Vagina (tissue), 2 donors: ENCODE data around the gene ZNF282. TPM values are rescaled to one million over a fixed set of nuclear protein-coding genes. Genes with fewer than 3 reads are reported as not detected.

Experiments
- DNase-seq, 2 donors: peaks; one replicate each; pipeline ENCODE4 v3.0.0-alpha.2; 2017; ENCODE audit errors: extremely low spot score in 2 of 2
- H3K27ac ChIP-seq: fragments of 200-600 bp; sonication (generic); one replicate; pipeline ENCODE4 v1.5.1; 2019
- H3K27me3 ChIP-seq: fragments of 200-600 bp; sonication (generic); one replicate; pipeline ENCODE4 v1.5.1; 2019
- H3K36me3 ChIP-seq, 2 donors: fragments of 200-600 bp; sonication (generic); one replicate each; pipeline ENCODE4 v1.5.1; 2017 to 2019
- H3K4me1 ChIP-seq: fragments of 200-600 bp; sonication (generic); one replicate; pipeline ENCODE4 v1.5.1; 2019
- H3K4me3 ChIP-seq, 2 donors: fragments of 200-600 bp; sonication (generic); 1 replicate in 1 of 2; 2 replicates in 1 of 2; pipeline ENCODE4 v1.5.1; 2016 to 2019
- H3K9me3 ChIP-seq: fragments of 200-600 bp; sonication (generic); one replicate; pipeline ENCODE4 v1.5.1; 2019
- CTCF ChIP-seq, 3 experiments: fragments of 450-650 bp in 2 of 3; fragments of 200-600 bp in 1 of 3; sonication (generic) in 1 of 3; IDR thresholded peaks; one replicate each; pipeline ENCODE4 v1.5.1; 2017 to 2019; ENCODE audit warnings: antibody characterized with exemption in 3 of 3, mild to moderate bottlenecking in 2 of 3, moderate library complexity in 2 of 3
- POLR2A ChIP-seq, 2 donors: fragments of 450-650 bp; IDR thresholded peaks; one replicate each; pipeline ENCODE4 v1.6.1; 2017; ENCODE audit warnings: antibody characterized with exemption in 2 of 2, mild to moderate bottlenecking in 2 of 2, moderate library complexity in 2 of 2
- POLR2AphosphoS5 ChIP-seq, 2 donors: sonication (generic); formaldehyde crosslinking; IDR thresholded peaks; one replicate each; pipeline ENCODE4 v1.9.0; 2017; ENCODE audit warnings: antibody characterized with exemption in 2 of 2, mild to moderate bottlenecking in 2 of 2, low read depth in 1 of 2; ENCODE audit not compliant: insufficient read depth in 1 of 2
- intact Hi-C: fragments of 100-400 bp; cut with DNase I; formaldehyde crosslinking; loops from one replicate; pipeline ENCODE4 v1.15.1; 2023
- total RNA-seq: library from RNA; depleted of rRNA; stranded (reverse); fragments of >200 nt; gene quantifications from one replicate; pipeline ENCODE4 v1.2.3, GENCODE V29; 2016

Gene ZNF282
- total RNA-seq, 1 donor from 2014 or later: 17.9 TPM

GRCh38 chr7:149254181-149254858, 59.0 kb downstream of the ZNF282 start:
- H3K9me3 ChIP-seq: no peaks in the 10 kb centered on the region
- no peak for DNase-seq
- TF ChIP-seq CTCF (IDR thresholded peaks at IDR 0.05): no peak
- no peak for TF ChIP-seq POLR2A (IDR thresholded peaks at IDR 0.05)
- TF ChIP-seq POLR2AphosphoS5 (IDR thresholded peaks at IDR 0.05; ENCODE audit: insufficient read depth in 1 of 2, low read depth in 1 of 2): no peak
- H3K4me1 ChIP-seq: no peaks in the 10 kb centered on the region
- H3K27me3 ChIP-seq: no peaks in the 10 kb centered on the region
- H3K36me3 ChIP-seq: peaks cover 6 to 43% of the 10 kb centered on the region in 2 donors
- no peak overlapping the region for H3K4me3 ChIP-seq
- intact Hi-C loops: no loop called here
- H3K27ac ChIP-seq: no peak overlapping the region

GRCh38 chr7:149255174-149255573, 59.8 kb downstream of the ZNF282 start:
- H3K4me1 ChIP-seq: no peaks in the 10 kb centered on the region
- DNase-seq: no peak
- no peak for TF ChIP-seq POLR2AphosphoS5 (IDR thresholded peaks at IDR 0.05; ENCODE audit: insufficient read depth in 1 of 2, low read depth in 1 of 2)
- no peak for TF ChIP-seq POLR2A (IDR thresholded peaks at IDR 0.05)
- TF ChIP-seq CTCF (IDR thresholded peaks at IDR 0.05): no peak
- H3K27me3 ChIP-seq: no peaks in the 10 kb centered on the region
- no peaks in the 10 kb centered on the region for H3K9me3 ChIP-seq
- intact Hi-C loops: no loop called here
- no peak overlapping the region for H3K27ac ChIP-seq
- H3K36me3 ChIP-seq: peaks cover 6 to 40% of the 10 kb centered on the region in 2 donors
- H3K4me3 ChIP-seq: no peak overlapping the region

GRCh38 chr7:149256568-149256967, 61.2 kb downstream of the ZNF282 start:
- TF ChIP-seq POLR2A (IDR thresholded peaks at IDR 0.05): no peak
- TF ChIP-seq POLR2AphosphoS5 (IDR thresholded peaks at IDR 0.05; ENCODE audit: insufficient read depth in 1 of 2, low read depth in 1 of 2): no peak
- no peak for TF ChIP-seq CTCF (IDR thresholded peaks at IDR 0.05)
- DNase-seq: no peak
- Histone ChIP-seq H3K4me3 (no peak overlapping the region), H3K4me1 (no peaks in the 10 kb centered on the region), H3K27me3 (no peaks in the 10 kb centered on the region), H3K36me3 (peaks cover 6 to 28% of the 10 kb centered on the region in 2 donors), H3K9me3 (no peaks in the 10 kb centered on the region), H3K27ac (no peak overlapping the region)
- intact Hi-C loops: no loop called here

GRCh38 chr7:149257146-149257545, 61.8 kb downstream of the ZNF282 start:
- no peak for TF ChIP-seq POLR2A (IDR thresholded peaks at IDR 0.05)
- TF ChIP-seq POLR2AphosphoS5 (IDR thresholded peaks at IDR 0.05; ENCODE audit: insufficient read depth in 1 of 2, low read depth in 1 of 2): peak in 1 of 2 donors; percentile 26
- TF ChIP-seq CTCF (IDR thresholded peaks at IDR 0.05): no peak
- H3K4me1 ChIP-seq: no peaks in the 10 kb centered on the region
- H3K4me3 ChIP-seq: no peak overlapping the region
- no peak for DNase-seq
- H3K27ac ChIP-seq: no peak overlapping the region
- no peaks in the 10 kb centered on the region for H3K27me3 ChIP-seq
- H3K9me3 ChIP-seq: no peaks in the 10 kb centered on the region
- intact Hi-C loops: no loop called here
- peaks cover 6 to 22% of the 10 kb centered on the region in 2 donors for H3K36me3 ChIP-seq

GRCh38 chr7:149261316-149261828, 66.0 kb downstream of the ZNF282 start:
- Histone ChIP-seq H3K36me3 (peaks cover 0 to 7% of the 10 kb centered on the region in 2 donors), H3K9me3 (no peaks in the 10 kb centered on the region), H3K4me1 (peaks cover 20% of the 10 kb centered on the region), H3K27me3 (no peaks in the 10 kb centered on the region), H3K27ac (peak overlapping the region; percentile 90), H3K4me3 (peak overlapping the region; percentile 61 to 73)
- TF ChIP-seq POLR2A (IDR thresholded peaks at IDR 0.05) (no peak), CTCF (IDR thresholded peaks at IDR 0.05) (no peak), POLR2AphosphoS5 (IDR thresholded peaks at IDR 0.05; ENCODE audit: insufficient read depth in 1 of 2, low read depth in 1 of 2) (no peak)
- DNase-seq: no peak
- intact Hi-C loops: no loop called here
